Renal cortex interstitium (tissue), 11 donors: ENCODE data around the gene NEDD4L. TPM values are rescaled to one million over a fixed set of nuclear protein-coding genes. Genes with fewer than 3 reads are reported as not detected.
"Not testable (repeated sequence)": the region's sequence is repeated elsewhere in the genome, so short reads cannot be mapped to it uniquely, and the experiment has no call there.

Experiments
- DNase-seq, 11 donors: peaks; one replicate each; pipeline ENCODE4 v3.0.0-alpha.2; 2013; ENCODE audit warnings: low read depth in 9 of 11, low spot score in 4 of 11; ENCODE audit errors: extremely low read depth in 1 of 11
- polyA plus RNA-seq, 3 donors: library from polyadenylated mRNA; unstranded; fragments of 120-200 nt; gene quantifications; one replicate each; pipeline ENCODE4 v1.2.1, GENCODE V29; 2013; ENCODE audit not compliant: insufficient read length in 3 of 3

The NEDD4L gene
- polyA plus RNA-seq, 3 donors: 106 to 169 (median 131) TPM

- DNase-seq: no peak
Observed at GRCh38 chr18:58161659-58162058, 117.6 kb downstream of the NEDD4L start.

GRCh38 chr18:58162127-58162526 is 118.1 kb downstream of the NEDD4L start:
- no peak for DNase-seq

- no peak for DNase-seq
Observed at GRCh38 chr18:58163004-58163590, 119.1 kb downstream of the NEDD4L start.

- no peak for DNase-seq
Observed at GRCh38 chr18:58166278-58166844, 122.3 kb downstream of the NEDD4L start.

DNA sequence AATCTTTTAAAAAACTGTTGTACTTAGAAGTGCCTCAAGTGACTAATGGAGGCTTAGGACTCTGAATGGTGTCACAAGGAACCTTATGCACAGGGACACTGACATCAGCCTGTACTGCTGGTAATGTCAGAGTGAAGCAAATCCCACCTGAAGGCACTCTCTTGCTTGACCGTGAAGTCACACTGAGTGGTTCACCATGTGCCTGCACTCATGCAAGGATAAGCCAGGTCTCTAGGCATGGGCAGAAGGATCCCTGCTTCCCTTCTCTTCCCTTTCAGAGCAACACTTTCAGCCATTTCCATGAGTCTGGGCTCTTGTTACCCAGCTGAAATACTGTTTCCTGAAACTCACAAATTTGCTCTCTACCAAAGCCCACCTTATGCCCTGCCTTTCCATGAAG is 123.0 kb downstream of the NEDD4L start:
- DNase-seq: no peak

GRCh38 chr18:58168221-58168620 is 124.2 kb downstream of the NEDD4L start:
- no peak for DNase-seq

- no peak for DNase-seq
Observed at GRCh38 chr18:58168993-58169392, 125.0 kb downstream of the NEDD4L start.

- no peak for DNase-seq
Observed at GRCh38 chr18:58169472-58169871, 125.4 kb downstream of the NEDD4L start.

- DNase-seq: not testable (repeated sequence)
Observed at GRCh38 chr18:58170036-58170435, 126.0 kb downstream of the NEDD4L start.

DNA sequence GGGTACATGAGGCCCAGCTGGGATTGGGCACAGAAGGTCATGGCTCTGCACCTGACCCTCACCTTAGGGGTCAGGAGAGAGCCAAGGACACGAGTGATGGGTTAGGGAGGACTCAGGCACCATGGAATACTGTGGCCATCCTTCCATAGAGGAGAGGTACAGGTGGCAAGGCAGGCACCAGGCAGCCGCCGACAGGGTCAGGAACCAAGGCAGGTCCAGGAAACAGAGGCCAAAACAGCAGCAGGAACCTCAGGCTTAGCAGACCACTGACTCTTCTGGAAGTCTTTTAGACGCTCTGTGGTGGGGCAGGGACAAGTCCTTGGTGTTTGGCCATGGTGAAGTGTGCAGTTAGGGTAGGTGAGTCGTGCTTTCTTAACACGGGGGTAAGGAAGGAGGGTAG is 128.0 kb downstream of the NEDD4L start:
- DNase-seq: no peak

DNA sequence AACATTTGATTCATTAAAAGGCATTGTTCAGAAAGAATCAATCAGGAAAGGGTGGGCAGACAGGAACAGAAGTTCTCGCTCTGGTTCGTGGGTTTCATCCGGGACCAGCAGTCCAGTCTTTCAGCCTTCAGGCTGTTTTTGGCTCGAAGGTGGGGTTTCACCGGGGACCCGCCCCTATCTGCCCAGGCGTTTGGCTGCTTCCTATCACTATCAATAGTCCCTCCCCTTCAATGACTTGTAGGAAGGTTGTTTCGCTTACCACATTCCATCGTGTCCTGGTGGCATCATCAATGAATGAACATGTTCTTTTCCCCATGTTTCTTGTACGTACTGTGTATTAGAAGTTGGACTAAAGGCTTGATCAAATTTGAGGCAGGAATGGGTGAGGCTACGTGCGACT is 130.3 kb downstream of the NEDD4L start:
- DNase-seq: no peak

- no peak for DNase-seq
Observed at GRCh38 chr18:58175122-58175785, 131.2 kb downstream of the NEDD4L start.

DNA sequence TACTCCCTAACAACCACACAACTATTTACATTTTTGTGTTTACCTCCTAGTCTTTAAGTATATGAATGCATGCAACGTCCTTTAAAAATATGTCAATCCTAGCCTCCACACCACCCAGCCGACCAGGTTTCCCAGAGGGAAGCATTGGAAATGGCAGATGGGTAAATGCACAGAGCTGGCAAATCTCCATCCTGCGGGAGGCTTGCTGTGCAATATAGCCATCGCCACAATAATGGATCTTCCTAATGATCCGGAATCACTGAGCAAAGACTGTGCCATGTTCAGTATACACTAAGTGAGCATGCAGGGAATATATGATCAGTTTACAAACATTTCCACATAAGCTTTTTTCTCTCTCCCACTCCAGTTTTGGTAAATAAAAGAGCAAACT is 131.8 kb downstream of the NEDD4L start:
- DNase-seq: no peak

DNA sequence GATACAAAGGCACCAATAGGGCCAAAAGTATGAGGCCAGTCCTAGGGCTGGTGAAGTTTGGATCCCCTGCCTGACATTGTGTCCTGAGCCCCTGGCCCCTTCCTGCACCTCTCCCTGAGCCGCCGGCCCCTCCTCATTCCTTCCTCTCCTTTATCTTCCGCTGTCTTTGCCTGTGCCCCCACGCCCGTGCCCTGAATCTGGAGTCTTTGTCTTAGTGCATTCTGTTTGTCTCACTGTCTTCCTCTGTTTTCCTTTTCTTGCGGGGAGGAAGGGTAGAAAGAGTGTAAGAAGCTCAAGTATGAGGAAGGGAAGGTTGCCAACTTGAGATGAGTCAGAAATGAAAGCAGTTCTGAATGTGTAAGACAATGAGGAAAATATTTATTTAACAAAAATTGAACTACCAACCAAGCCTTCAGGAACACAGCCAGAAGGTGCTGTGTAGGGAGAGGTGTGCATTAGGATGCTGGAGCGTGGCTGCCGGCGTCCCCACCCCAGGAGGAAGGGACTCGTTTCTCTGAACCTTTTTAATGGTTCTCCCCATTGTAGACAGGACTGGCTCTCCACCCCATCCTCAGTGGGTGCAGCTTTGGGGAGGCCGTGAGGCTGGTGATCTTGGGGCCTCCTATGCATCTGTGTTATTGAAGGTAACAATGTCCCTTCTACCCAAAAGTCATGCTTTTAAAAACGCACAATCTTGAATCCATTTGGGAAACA is 133.1 kb downstream of the NEDD4L start:
- DNase-seq: peak in 1 of 11 donors; percentile 21

GRCh38 chr18:58177896-58178470 is 134.0 kb downstream of the NEDD4L start:
- no peak for DNase-seq

DNA sequence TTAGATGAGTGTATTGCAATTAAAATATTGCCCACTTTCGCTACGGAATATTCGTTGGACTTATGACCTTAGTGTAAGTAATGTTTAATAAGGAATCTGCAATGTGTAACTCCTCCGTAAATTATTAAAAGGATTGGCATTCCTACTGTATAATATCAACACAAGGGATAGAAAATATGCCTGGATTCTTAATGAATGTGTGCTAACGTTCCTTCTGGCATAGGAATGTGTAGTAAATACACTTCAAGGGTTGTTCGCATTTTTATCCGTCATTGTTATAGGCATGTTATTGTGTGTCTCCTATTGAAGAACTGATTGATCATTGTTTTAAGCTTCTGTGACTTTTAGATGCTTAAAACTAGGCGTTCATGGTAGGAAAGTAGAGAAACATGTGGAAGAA is 134.5 kb downstream of the NEDD4L start:
- peak in 1 of 11 donors; percentile 66 for DNase-seq

- no peak for DNase-seq
Observed at GRCh38 chr18:58180172-58180571, 136.1 kb downstream of the NEDD4L start.

GRCh38 chr18:58180738-58181353 is 136.8 kb downstream of the NEDD4L start:
- peak in 2 of 11 donors; percentile 37 to 40 for DNase-seq

GRCh38 chr18:58181988-58182387 is 138.0 kb downstream of the NEDD4L start:
- no peak for DNase-seq
